Memory B cell (primary cell): Measurements from ENCODE around the gene HSD17B12.

Experiments used
- ATAC-seq: fragments of 150-1000 bp; cut with Tn5 transposase; 2 replicates; pipeline ENCODE4 v1.10.0; 2021; ENCODE audit warnings: low read depth, mild to moderate bottlenecking, moderate library complexity
- DNase-seq, 2 donors: peaks; one replicate each; pipeline ENCODE4 v3.0.0; 2022; ENCODE audit warnings: low spot score in 2 of 2
- H3K27ac Mint-ChIP-seq: one replicate; pipeline ENCODE4 v1.8.0; 2022; ENCODE audit warnings: mild to moderate bottlenecking, moderate library complexity, mixed read lengths
- H3K27me3 Mint-ChIP-seq: one replicate; pipeline ENCODE4 v1.8.0; 2022; ENCODE audit warnings: mixed read lengths
- H3K36me3 Mint-ChIP-seq: one replicate; pipeline ENCODE4 v1.8.0; 2022; ENCODE audit warnings: mild to moderate bottlenecking, mixed read lengths
- H3K4me1 Mint-ChIP-seq: one replicate; pipeline ENCODE4 v1.8.0; 2022; ENCODE audit warnings: mixed read lengths
- H3K4me3 Mint-ChIP-seq: one replicate; pipeline ENCODE4 v1.8.0; 2022; ENCODE audit warnings: mild to moderate bottlenecking, moderate library complexity, mixed read lengths
- H3K9me3 Mint-ChIP-seq: one replicate; pipeline ENCODE4 v1.8.0; 2022; ENCODE audit warnings: mixed read lengths

The HSD17B12 gene

GRCh38 chr11:43898574-43898973 lies 218.0 kb downstream of the HSD17B12 start:
- peaks cover 3% of the 10 kb centered on the region for H3K4me1 Mint-ChIP-seq
- H3K27me3 Mint-ChIP-seq = no peaks in the 10 kb centered on the region
- no peak overlapping the region for H3K27ac Mint-ChIP-seq
- no peak overlapping the region for H3K4me3 Mint-ChIP-seq
- H3K36me3 Mint-ChIP-seq = peaks cover 48% of the 10 kb centered on the region
- ATAC-seq (no peak), DNase-seq (no peak)
- no peaks in the 10 kb centered on the region for H3K9me3 Mint-ChIP-seq

GRCh38 chr11:43899094-43899493 lies 218.6 kb downstream of the HSD17B12 start:
- DNase-seq = no peak
- Mint-ChIP-seq H3K36me3 (peaks cover 51% of the 10 kb centered on the region), H3K4me1 (peaks cover 3% of the 10 kb centered on the region)

GRCh38 chr11:43901551-43901950 lies 221.0 kb downstream of the HSD17B12 start:
- ATAC-seq (no peak), DNase-seq (no peak)
- Mint-ChIP-seq H3K36me3 (peaks cover 40% of the 10 kb centered on the region), H3K4me3 (no peak overlapping the region), H3K9me3 (no peaks in the 10 kb centered on the region), H3K27ac (no peak overlapping the region), H3K4me1 (no peaks in the 10 kb centered on the region), H3K27me3 (no peaks in the 10 kb centered on the region)

More at GRCh38 chr11:43899094-43899493, 218.6 kb downstream of the HSD17B12 start:
- Mint-ChIP-seq H3K4me3 (no peak overlapping the region), H3K27me3 (no peaks in the 10 kb centered on the region), H3K9me3 (no peaks in the 10 kb centered on the region), H3K27ac (no peak overlapping the region)
- no peak for ATAC-seq

GRCh38 chr11:43903078-43903477 lies 222.5 kb downstream of the HSD17B12 start:
- H3K4me3 Mint-ChIP-seq = no peak overlapping the region
- no peaks in the 10 kb centered on the region for H3K9me3 Mint-ChIP-seq
- ATAC-seq (no peak), DNase-seq (no peak)
- H3K36me3 Mint-ChIP-seq = peaks cover 40% of the 10 kb centered on the region
- H3K4me1 Mint-ChIP-seq = peaks cover 4% of the 10 kb centered on the region
- no peak overlapping the region for H3K27ac Mint-ChIP-seq
- no peaks in the 10 kb centered on the region for H3K27me3 Mint-ChIP-seq

- Mint-ChIP-seq H3K36me3 (peaks cover 38% of the 10 kb centered on the region), H3K4me1 (peaks cover 4% of the 10 kb centered on the region), H3K27ac (no peak overlapping the region), H3K4me3 (no peak overlapping the region), H3K27me3 (no peaks in the 10 kb centered on the region), H3K9me3 (no peaks in the 10 kb centered on the region)
- ATAC-seq (no peak), DNase-seq (no peak)
These were observed 223.4 kb downstream of the HSD17B12 start for GRCh38 chr11:43903969-43904368.

- Mint-ChIP-seq H3K27ac (no peak overlapping the region), H3K36me3 (peaks cover 39% of the 10 kb centered on the region), H3K27me3 (no peaks in the 10 kb centered on the region)
These were observed 224.4 kb downstream of the HSD17B12 start for GRCh38 chr11:43904742-43905535.

GRCh38 chr11:43905813-43906241 lies 225.3 kb downstream of the HSD17B12 start:
- H3K9me3 Mint-ChIP-seq = no peaks in the 10 kb centered on the region
- peaks cover 45% of the 10 kb centered on the region for H3K36me3 Mint-ChIP-seq
- no peak for DNase-seq
- ATAC-seq = no peak
- H3K4me3 Mint-ChIP-seq = no peak overlapping the region
- peaks cover 4% of the 10 kb centered on the region for H3K4me1 Mint-ChIP-seq
- H3K27ac Mint-ChIP-seq = no peak overlapping the region
- no peaks in the 10 kb centered on the region for H3K27me3 Mint-ChIP-seq

More at GRCh38 chr11:43904742-43905535, 224.4 kb downstream of the HSD17B12 start:
- peaks cover 4% of the 10 kb centered on the region for H3K4me1 Mint-ChIP-seq
- H3K9me3 Mint-ChIP-seq = no peaks in the 10 kb centered on the region
- no peak overlapping the region for H3K4me3 Mint-ChIP-seq
- ATAC-seq = no peak
- no peak for DNase-seq
